ENCODE data around the gene TRPV2.

Gene TRPV2

GRCh38 chr17:16425698-16426659, 10.6 kb downstream of the TRPV2 start:
- no peak for TF ChIP-seq CTCF (IDR thresholded peaks at IDR 0.05; ENCODE audit: borderline replicate concordance, extremely low read depth, low read length, poor library complexity, severe bottlenecking)
- no peak for TF ChIP-seq EZH2 (IDR thresholded peaks at IDR 0.05; ENCODE audit: borderline replicate concordance, low read depth, low read length, severe bottlenecking)
- Histone ChIP-seq H3K4me3 (ENCODE audit: low read depth in 1 of 2, low read length in 2 of 2) (no peak overlapping the region), H4K20me1 (ENCODE audit: insufficient read depth, low read length) (peaks cover 2% of the 10 kb centered on the region; the same call in 1 of the 2 replicates), H3K27me3 (ENCODE audit: insufficient read depth, low read length, poor library complexity) (no peaks in the 10 kb centered on the region), H3K27ac (ENCODE audit: low read length) (no peak overlapping the region), H3K9ac (ENCODE audit: low read depth, low read length) (no peak overlapping the region), H3K36me3 (ENCODE audit: insufficient read depth, low read length) (peaks cover 52% of the 10 kb centered on the region), H3K4me1 (ENCODE audit: insufficient read depth, low read length) (no peaks in the 10 kb centered on the region), H2AFZ (ENCODE audit: low read depth, low read length) (no peak overlapping the region), H3K4me2 (ENCODE audit: insufficient read depth, low read length) (no peak overlapping the region), H3K79me2 (ENCODE audit: insufficient read depth, low read length) (no peaks in the 10 kb centered on the region), H3K9me3 (ENCODE audit: insufficient read depth, low read length, severe bottlenecking) (no peaks in the 10 kb centered on the region)
- ATAC-seq (ENCODE audit: insufficient read depth, low read depth) (no peak), DNase-seq (no peak)

- Histone ChIP-seq H3K9ac (ENCODE audit: low read depth, low read length) (no peak overlapping the region), H3K79me2 (ENCODE audit: insufficient read depth, low read length) (no peaks in the 10 kb centered on the region)
These were observed 11.6 kb downstream of the TRPV2 start for GRCh38 chr17:16427020-16427419.

GRCh38 chr17:16428098-16428882, 12.9 kb downstream of the TRPV2 start:
- TF ChIP-seq CTCF (IDR thresholded peaks at IDR 0.05; ENCODE audit: borderline replicate concordance, extremely low read depth, low read length, poor library complexity, severe bottlenecking): peak; percentile 66
- no peak for TF ChIP-seq EZH2 (IDR thresholded peaks at IDR 0.05; ENCODE audit: borderline replicate concordance, low read depth, low read length, severe bottlenecking)
- H3K27ac ChIP-seq (ENCODE audit: low read length): no peak overlapping the region
- H3K27me3 ChIP-seq (ENCODE audit: insufficient read depth, low read length, poor library complexity): no peaks in the 10 kb centered on the region
- H3K4me3 ChIP-seq (ENCODE audit: low read depth in 1 of 2, low read length in 2 of 2): no peak overlapping the region
- ATAC-seq (ENCODE audit: insufficient read depth, low read depth) (peak; percentile 76), DNase-seq (peak; percentile 49)
- peaks cover 2% of the 10 kb centered on the region; the same call in 1 of the 2 replicates for H4K20me1 ChIP-seq (ENCODE audit: insufficient read depth, low read length)
- no peak overlapping the region for H3K4me2 ChIP-seq (ENCODE audit: insufficient read depth, low read length)
- no peak overlapping the region for H3K9ac ChIP-seq (ENCODE audit: low read depth, low read length)
- H3K36me3 ChIP-seq (ENCODE audit: insufficient read depth, low read length): peaks cover 48% of the 10 kb centered on the region
- no peaks in the 10 kb centered on the region for H3K9me3 ChIP-seq (ENCODE audit: insufficient read depth, low read length, severe bottlenecking)
- no peaks in the 10 kb centered on the region for H3K79me2 ChIP-seq (ENCODE audit: insufficient read depth, low read length)
- no peaks in the 10 kb centered on the region for H3K4me1 ChIP-seq (ENCODE audit: insufficient read depth, low read length)
- H2AFZ ChIP-seq (ENCODE audit: low read depth, low read length): no peak overlapping the region

More at GRCh38 chr17:16427020-16427419, 11.6 kb downstream of the TRPV2 start:
- H3K4me3 ChIP-seq (ENCODE audit: low read depth in 1 of 2, low read length in 2 of 2): no peak overlapping the region
- peaks cover 58% of the 10 kb centered on the region for H3K36me3 ChIP-seq (ENCODE audit: insufficient read depth, low read length)
- peaks cover 2% of the 10 kb centered on the region; the same call in 1 of the 2 replicates for H4K20me1 ChIP-seq (ENCODE audit: insufficient read depth, low read length)
- H3K27ac ChIP-seq (ENCODE audit: low read length): no peak overlapping the region
- H3K4me1 ChIP-seq (ENCODE audit: insufficient read depth, low read length): no peaks in the 10 kb centered on the region
- TF ChIP-seq CTCF (IDR thresholded peaks at IDR 0.05; ENCODE audit: borderline replicate concordance, extremely low read depth, low read length, poor library complexity, severe bottlenecking) (no peak), EZH2 (IDR thresholded peaks at IDR 0.05; ENCODE audit: borderline replicate concordance, low read depth, low read length, severe bottlenecking) (no peak)
- no peak overlapping the region for H3K4me2 ChIP-seq (ENCODE audit: insufficient read depth, low read length)
- DNase-seq: no peak
- no peaks in the 10 kb centered on the region for H3K27me3 ChIP-seq (ENCODE audit: insufficient read depth, low read length, poor library complexity)
- no peaks in the 10 kb centered on the region for H3K9me3 ChIP-seq (ENCODE audit: insufficient read depth, low read length, severe bottlenecking)
- ATAC-seq (ENCODE audit: insufficient read depth, low read depth): no peak
- H2AFZ ChIP-seq (ENCODE audit: low read depth, low read length): no peak overlapping the region
